Activated CD4-positive, alpha-beta T cell treated with anti-CD3 and anti-CD28 coated beads, Interleukin-2, amount 10 ng/mL, durations not matched to agents 24 days and 14 days (primary cell): ENCODE results near the gene LCMT2. TPM values are rescaled to one million over a fixed set of nuclear protein-coding genes. Genes with fewer than 3 reads are reported as not detected.

Source experiments
- DNase-seq: peaks from one replicate; pipeline ENCODE4 v3.0.0; 2022
- H3K27ac Mint-ChIP-seq: one replicate; pipeline ENCODE4 v1.8.0; 2022; ENCODE audit warnings: mild to moderate bottlenecking, mixed read lengths
- H3K27me3 Mint-ChIP-seq: one replicate; pipeline ENCODE4 v1.8.0; 2022; ENCODE audit warnings: mixed read lengths
- H3K36me3 Mint-ChIP-seq: one replicate; pipeline ENCODE4 v1.8.0; 2022; ENCODE audit warnings: low read depth, mild to moderate bottlenecking, mixed read lengths
- H3K4me1 Mint-ChIP-seq: one replicate; pipeline ENCODE4 v1.8.0; 2021; ENCODE audit warnings: mixed read lengths
- H3K4me3 Mint-ChIP-seq: one replicate; pipeline ENCODE4 v1.8.0; 2022; ENCODE audit warnings: mild to moderate bottlenecking, moderate library complexity, mixed read lengths
- H3K9me3 Mint-ChIP-seq: one replicate; pipeline ENCODE4 v1.8.0; 2021; ENCODE audit warnings: mixed read lengths
- intact Hi-C: fragments of 100-400 bp; cut with micrococcal nuclease; formaldehyde crosslinking; loops from one replicate; pipeline ENCODE4 v1.15.1; 2023
- total RNA-seq: library from RNA; stranded (reverse); gene quantifications from 2 replicates; pipeline ENCODE4 v1.2.3, GENCODE V29; 2022

The LCMT2 gene
- total RNA-seq, 1 donor from 2014 or later = 16.0 TPM

DNA sequence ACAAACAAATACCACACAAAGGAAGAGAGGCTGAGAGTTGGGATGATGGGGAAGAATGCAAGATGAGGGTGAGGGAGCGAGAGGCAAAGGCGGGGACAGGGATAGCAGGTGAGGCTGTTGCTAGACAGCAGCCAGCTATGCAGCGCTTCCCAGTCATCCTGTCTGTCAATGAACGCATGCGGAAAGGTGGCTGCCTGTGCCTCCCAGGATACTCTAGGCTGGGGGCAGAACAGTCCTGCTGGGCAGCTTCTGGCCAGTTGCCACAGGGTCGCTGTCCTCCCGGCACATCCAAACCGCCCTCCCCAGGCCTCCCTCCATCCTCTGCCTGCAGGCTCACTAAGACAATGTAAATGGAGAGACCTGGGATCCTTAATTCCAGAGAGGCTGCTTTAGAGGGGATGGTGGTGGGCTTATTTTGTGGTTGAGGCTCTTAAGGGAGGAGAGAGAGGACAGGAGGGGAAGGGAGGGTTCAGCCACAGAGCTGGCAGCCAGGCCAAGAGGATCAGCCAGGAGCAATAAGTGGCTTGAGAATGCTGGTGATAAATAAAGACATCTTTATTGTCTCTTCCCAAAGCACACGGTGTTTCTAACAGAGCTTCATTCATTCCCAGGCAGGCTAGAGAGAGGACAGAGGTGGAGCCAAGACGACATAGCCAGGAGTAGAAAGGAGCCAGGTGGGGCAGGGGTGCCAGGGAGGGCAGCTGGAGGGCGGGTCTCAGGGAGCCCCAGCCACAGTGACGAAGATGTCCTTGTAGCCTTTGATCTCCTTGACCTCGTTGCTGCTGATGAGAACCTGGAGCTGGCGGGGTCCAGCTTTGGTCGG lies 54.4 kb downstream of the LCMT2 start:
- Mint-ChIP-seq H3K27me3 (no peaks in the 10 kb centered on the region), H3K4me3 (no peak overlapping the region), H3K4me1 (peaks cover 2% of the 10 kb centered on the region), H3K36me3 (no peaks in the 10 kb centered on the region), H3K27ac (no peak overlapping the region), H3K9me3 (no peaks in the 10 kb centered on the region)
- DNase-seq = no peak
- intact Hi-C loops = no loop called here

DNA sequence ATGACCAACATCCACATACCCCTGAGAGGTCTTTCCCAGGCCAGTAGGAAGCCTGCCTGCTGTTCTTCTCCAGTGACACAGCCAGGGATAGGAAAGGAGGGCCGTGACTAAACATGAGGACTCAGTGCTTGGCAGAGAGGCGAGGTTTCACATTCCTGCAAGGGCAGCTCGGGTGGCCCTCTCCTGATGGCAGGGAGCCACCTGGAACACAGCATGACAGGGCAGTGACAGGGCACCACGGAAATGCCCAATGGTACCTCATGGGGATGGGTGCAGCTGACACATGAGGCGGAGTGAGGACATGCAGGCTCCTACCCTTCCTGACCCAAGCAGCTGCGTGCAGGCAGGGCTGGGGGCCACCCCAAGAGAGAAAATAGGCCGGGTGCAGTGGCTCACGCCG lies 56.2 kb downstream of the LCMT2 start:
- Mint-ChIP-seq H3K27me3 (no peaks in the 10 kb centered on the region), H3K4me1 (peaks cover 10% of the 10 kb centered on the region), H3K27ac (no peak overlapping the region), H3K36me3 (no peaks in the 10 kb centered on the region), H3K9me3 (no peaks in the 10 kb centered on the region), H3K4me3 (no peak overlapping the region)
- no peak for DNase-seq
- intact Hi-C loops = no loop called here

Other genes starting within 250 kb of the LCMT2 start
- gene UBR1, start 224.5 kb downstream of the LCMT2 start, total RNA-seq = 31.6 and 34.3 TPM in 2 replicates
- gene TMEM62, start 197.0 kb downstream of the LCMT2 start, total RNA-seq = 14.7 and 18.7 TPM in 2 replicates
- 49.2 and 54.1 TPM in 2 replicates for gene CCNDBP1, start 145.2 kb downstream of the LCMT2 start, total RNA-seq
- not detected in 2 replicates for gene EPB42, start 109.6 kb downstream of the LCMT2 start, total RNA-seq
- 0.07 TPM in 1 of 2 replicates, not detected in the other for gene TGM5, start 63.6 kb downstream of the LCMT2 start, total RNA-seq
- not detected in 2 replicates for gene TGM7, start 28.3 kb downstream of the LCMT2 start, total RNA-seq
- gene ZSCAN29, start 40.5 kb upstream of the LCMT2 start, total RNA-seq = 30.9 and 32.1 TPM in 2 replicates
- gene TUBGCP4, start 40.5 kb upstream of the LCMT2 start, total RNA-seq = 48.0 and 49.6 TPM in 2 replicates
- gene TP53BP1, start 162.6 kb upstream of the LCMT2 start, total RNA-seq = 38.7 and 40.0 TPM in 2 replicates
- gene MAP1A, start 187.0 kb upstream of the LCMT2 start, total RNA-seq = 2.0 and 2.1 TPM in 2 replicates